HG02973 (cell line): Measurements from ENCODE around the gene HIF1AN.
"Not testable (repeated sequence)": the region's sequence is repeated elsewhere in the genome, so short reads cannot be mapped to it uniquely, and the experiment has no call there.

ENCODE experiments used
- ATAC-seq: cut with Tn5 transposase; IDR thresholded peaks from one replicate; pipeline ENCODE4 v1.9.1; 2021; ENCODE audit warnings: moderate library complexity; ENCODE audit not compliant: unreplicated experiment

HIF1AN gene

GRCh38 chr10:100565206-100565985 lies 29.7 kb downstream of the HIF1AN start:
- no peak for ATAC-seq

DNA sequence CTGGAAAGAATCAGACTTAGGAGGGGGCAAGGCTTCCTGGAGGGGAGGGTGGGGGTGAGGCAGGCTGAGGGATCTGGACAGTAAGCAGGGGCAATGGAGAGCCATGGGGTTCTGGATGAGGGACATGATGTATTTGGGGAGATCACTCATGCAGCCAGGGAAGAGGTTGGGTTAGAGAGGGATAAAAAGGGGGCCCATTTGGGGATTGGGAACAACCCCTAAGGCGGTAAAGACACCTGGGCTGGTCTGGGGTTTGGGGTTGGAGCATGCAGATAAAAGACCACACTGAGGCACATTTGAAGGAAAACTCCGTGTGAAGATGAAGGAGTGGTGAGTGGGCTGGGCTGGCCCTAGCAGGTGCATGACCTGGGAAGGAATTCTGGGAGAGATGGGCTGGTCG lies 30.8 kb downstream of the HIF1AN start:
- no peak for ATAC-seq

GRCh38 chr10:100567249-100567648 lies 31.5 kb downstream of the HIF1AN start:
- no peak for ATAC-seq

DNA sequence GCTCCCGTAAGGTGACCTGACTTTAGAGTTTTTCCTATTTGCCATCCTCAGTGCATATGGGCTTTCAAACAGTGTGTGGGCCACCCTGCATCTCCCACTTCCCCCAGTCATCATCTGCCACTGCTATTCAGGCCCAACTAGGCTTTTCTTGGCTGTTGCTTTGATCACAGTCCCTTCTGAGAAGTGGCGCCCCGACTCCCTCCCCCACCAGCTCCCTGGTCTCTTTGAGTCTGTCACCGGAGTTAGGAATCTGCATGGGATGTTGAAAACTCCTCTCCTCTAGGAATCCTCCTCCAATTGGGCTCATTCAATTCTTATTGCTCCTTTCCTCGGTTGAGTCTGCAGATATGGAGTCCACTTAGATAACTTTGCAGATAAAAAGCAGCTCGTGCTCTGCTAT lies 32.1 kb downstream of the HIF1AN start:
- ATAC-seq: no peak

DNA sequence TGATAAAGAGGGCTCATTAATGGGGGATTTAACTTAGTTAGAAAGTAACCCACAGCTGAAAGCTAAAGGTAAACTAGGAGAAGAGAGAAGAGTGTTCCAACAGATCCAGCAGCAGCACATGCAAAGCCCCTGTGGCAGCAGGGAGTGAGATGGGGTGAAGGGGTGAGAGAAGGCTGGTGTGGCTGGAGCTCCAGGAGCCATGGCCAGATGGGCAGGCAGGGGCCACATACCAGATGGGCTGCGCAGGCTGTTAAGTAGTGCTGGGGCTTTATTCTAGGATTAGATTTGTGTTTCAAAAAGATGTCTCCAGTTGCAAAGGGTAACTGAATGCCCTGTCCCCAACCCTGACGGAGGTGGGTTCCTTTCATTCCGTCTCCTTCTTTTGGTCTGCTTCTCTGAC lies 33.2 kb downstream of the HIF1AN start:
- no peak for ATAC-seq

GRCh38 chr10:100569687-100570481 lies 34.1 kb downstream of the HIF1AN start:
- ATAC-seq: no peak

DNA sequence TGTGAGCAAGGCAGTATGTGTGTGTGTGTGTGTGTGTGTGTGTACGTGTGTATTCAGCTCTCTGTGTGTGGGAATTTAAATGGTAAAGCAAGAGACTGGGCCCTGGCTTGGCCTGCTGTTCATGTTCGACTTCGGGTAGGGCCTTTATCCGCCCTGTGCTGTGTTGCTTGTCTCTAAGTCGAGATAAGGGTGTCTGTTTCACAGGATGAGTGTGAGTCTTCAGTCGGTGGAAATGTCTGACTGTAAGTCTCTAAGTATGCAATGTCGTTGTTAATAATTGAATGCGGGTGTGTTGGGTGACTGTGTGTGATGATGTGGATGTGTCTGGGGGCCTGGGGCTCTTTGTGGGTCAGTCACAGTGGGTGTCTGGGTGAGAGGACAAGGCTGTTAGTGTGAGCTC lies 34.8 kb downstream of the HIF1AN start:
- ATAC-seq: no peak

DNA sequence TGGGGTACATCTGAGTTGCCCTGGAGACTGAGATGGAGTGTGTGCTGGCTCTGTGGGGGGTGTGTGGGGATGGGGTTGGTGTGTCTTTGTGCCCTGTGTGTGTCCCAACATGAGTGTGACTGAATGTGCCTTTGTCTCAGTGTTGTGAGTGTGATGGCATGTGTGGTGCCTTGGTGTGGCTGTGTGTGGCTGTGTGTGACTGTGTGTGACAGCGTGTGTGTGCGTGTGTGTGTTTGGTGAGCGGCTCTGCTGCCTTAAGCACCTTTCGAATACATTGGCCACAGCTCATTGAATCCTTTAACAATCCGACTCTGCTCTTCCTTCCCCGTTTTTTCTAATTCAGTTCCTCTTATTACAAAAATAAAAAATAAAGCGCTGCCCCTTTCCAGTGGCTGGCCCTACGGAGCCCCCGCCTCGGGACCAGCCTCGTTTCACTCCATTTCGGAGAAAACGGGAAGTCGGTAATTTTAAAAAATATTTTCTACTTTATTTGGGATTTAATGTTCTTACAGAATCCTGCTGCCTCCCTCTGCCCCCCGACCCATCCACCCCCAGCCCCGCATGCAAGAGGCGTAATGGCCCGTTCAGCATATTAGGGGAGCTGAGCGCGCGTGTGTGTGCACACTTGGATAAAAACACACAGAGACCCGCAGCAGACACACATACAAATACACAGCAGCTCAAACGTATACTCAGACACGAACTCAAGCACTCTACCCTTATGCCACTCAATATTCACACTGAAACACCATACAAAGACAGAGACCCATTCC lies 35.5 kb downstream of the HIF1AN start:
- no peak for ATAC-seq

GRCh38 chr10:100575146-100575545 lies 39.4 kb downstream of the HIF1AN start:
- not testable (repeated sequence) for ATAC-seq

DNA sequence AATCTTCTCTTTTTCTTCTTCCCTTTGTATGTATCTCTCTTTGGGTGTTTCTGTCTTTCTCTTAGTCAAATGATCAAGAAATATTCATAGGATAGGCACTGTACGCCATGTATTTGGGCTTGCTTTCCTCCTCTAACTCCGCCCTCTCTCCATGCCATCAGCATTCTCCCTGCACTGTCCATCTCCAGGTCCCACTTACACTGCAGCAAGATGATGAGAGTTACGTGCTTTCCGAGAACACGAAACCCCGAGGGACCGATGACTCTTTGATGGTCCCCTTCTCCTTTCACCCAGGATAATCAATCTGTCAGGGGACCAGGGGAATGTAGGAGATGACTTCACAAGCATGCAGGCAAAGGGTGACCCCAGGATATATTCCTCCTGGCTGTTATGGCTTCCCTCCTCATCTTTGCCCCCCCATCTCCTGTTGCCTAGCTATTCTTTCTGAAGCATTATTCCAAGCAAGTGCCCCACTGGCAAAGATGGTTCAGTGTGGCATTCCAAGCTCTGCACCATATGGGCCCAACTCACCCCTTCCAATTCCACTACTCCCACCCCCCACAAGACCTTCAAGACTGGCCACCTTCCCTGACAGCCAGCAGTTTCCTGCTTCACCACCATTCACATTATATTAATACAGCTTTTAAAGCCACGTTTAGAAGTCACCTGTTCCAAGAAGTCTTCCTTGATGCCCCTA lies 40.0 kb downstream of the HIF1AN start:
- no peak for ATAC-seq

- ATAC-seq: no peak
Observed at GRCh38 chr10:100576282-100576635, 40.5 kb downstream of the HIF1AN start.

DNA sequence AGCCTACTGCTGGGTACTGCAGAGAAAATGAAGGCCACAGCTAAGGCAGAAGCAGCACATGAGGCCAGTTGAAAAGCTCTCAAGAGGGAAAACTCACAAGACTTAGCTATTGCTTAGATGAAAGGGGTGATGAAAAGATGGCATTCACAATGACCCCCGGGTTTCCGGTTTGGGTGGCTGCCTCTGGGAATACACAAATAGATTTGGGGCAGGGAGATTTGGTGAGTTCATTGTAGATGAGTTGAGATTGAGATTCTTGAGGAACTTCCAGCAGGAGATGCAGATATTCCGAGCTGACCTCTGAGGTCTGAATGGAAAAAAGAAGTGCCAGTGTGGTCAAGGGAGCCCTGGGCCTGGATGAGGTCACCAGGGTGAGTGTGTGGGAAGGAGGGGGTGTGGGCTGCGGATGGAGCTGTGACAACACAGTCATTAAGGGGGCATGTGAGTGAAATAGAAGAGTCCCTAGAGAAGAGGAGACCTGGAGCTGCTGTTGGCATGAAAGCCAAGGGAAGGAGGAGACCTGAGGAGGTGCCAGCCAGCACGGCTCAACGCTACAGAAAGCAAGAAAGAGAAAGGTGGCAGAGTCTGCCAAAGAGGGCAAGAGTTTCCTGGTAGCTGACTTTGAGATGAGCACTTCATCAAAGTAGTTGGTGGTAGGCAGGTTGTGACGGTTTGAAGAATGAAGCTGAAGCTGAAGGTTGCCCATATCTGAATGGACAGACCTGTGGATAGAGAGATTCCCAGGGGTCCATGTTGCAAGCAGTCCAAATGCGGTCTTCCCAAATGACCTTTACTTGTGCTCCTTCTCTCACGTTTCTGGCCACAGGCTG lies 43.7 kb downstream of the HIF1AN start:
- ATAC-seq: no peak

DNA sequence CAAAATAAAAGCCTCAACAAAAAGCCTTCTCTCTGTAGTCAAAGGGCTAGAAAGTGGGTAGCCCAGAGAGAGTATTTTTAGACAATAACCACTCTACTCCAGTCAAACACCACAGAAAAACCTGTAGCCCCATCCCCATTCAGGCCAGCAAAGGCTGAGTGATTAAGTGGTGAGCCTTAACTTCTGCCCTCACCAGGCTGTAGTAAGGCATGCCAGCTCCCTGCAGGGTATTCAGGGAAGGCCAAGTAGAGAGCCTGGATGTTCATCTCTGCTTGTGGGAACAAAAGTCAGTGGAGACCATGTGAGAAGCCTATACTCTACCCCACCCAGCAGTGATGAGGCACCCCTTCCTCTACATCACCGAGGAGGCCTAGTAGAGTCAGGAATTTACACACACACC lies 51.2 kb downstream of the HIF1AN start:
- no peak for ATAC-seq

DNA sequence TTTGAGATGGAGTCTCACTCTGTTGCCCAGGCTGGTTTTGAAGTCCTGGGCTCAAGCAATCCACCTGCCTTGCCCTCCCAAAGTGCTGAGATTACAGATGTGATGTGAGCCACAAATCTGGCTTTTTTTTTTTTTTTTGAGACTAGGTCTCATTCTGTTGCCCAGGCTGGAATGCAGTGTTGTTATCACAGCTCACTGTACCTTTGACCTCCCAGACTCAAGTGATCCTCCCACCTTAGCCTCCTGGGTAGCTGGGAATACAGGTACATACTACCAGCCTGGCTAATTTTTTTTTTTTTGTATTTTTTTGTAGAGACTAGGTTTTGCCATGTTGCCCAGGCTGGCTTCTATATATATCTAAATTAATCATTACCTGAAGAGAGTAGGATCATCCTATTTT lies 62.4 kb downstream of the HIF1AN start:
- ATAC-seq: no peak

DNA sequence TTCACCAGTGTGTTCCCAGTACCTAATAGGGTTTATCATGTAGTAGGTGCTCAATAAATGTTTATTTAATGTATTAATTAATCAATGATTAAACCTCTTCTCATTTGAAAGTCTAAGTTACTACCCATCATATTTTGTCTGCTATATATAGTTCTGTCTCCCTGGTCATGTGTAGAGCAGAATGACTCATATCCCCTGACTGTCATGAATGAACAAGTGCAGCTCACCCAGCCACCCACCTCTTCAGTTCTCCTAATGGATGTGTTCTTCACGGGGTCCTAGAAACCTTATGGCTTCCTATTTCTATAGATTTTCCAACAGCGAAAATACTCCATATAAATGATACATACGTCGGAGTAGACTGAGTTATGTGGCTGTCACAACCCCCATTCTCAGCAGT lies 64.5 kb downstream of the HIF1AN start:
- ATAC-seq: no peak

DNA sequence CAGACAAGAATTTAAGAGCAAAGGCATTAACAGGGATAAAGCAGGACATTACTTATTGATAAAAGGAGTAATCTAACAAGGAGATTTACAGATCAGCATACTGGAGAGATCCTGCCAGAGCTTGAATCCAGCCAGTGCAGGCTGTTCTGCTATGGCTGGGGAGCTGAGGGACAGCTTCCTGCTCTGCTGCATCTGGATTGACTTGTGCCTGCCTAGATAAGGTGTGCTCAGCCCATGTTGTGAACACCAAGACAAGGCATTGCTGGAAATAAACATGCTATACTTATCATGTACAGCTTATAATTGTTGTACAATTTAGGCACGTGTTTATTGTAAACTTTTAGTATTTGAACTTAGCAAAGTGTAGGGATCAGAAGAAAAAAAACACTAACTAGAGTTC lies 71.7 kb downstream of the HIF1AN start:
- ATAC-seq: no peak
